Fibroblast of upper back skin (primary cell): ENCODE data around the gene TCERG1L.
"Not testable (repeated sequence)": the region's sequence is repeated elsewhere in the genome, so short reads cannot be mapped to it uniquely, and the experiment has no call there.

Experiments used
- DNase-seq: peaks from one replicate; pipeline ENCODE4 v3.0.0-alpha.2; 2013

The TCERG1L gene

DNA sequence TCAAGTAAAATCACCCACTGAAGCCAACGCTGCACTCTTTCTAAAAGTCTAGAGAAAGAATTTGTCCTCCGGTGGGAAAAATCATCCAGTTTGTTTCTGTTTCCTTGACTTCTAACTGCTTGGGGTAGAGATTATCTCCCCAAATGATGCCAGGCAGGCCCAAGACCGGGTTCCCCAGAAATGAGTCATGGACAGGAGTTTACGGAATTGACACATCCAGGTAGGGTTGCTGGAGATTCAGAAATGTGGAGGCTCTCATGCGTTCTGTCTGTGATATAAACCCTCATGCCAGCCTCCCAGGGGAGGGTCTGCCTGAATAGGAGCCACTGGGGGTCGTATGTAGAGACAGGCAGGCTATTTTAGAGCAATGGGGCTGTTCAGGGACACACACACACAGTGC lies 230.9 kb downstream of the TCERG1L start:
- DNase-seq: no peak

DNA sequence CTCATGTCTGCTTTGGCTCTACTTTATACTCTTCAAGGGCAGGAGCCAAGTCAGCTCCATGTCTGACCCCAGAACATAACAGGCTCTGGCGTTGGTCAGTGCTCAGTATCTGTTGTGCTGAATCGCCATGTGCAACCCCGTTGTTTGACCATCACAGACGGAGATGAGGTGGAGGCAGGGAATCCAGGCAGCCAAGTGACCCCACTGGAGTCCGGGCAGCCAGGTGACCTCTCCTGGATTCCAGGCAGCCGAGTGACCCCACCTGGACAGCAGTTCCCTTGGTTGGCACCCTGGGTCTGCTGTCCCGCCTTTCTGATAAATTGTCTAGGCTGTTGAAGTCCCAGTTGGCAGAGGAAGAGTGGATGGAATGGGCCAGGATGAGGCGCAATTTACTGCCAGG lies 232.2 kb downstream of the TCERG1L start:
- no peak for DNase-seq

DNA sequence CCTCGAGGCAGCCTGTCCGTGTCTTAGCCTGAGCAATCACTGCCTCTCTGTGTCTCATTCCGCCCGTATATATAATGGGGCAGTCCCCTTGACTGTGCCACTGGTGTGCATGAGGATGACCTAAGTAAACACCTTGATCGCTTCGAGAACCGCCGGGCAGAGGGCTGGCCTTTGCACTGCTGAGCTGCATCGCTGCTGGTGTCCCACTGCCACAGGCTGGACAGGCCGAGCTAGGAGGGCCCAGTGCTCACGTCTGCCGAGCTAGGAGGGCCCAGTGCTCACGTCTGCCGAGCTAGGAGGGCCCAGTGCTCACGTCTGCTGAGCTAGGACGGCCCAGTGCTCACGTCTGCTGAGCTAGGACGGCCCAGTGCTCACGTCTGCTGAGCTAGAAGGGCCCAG lies 232.6 kb downstream of the TCERG1L start:
- DNase-seq: not testable (repeated sequence)

DNA sequence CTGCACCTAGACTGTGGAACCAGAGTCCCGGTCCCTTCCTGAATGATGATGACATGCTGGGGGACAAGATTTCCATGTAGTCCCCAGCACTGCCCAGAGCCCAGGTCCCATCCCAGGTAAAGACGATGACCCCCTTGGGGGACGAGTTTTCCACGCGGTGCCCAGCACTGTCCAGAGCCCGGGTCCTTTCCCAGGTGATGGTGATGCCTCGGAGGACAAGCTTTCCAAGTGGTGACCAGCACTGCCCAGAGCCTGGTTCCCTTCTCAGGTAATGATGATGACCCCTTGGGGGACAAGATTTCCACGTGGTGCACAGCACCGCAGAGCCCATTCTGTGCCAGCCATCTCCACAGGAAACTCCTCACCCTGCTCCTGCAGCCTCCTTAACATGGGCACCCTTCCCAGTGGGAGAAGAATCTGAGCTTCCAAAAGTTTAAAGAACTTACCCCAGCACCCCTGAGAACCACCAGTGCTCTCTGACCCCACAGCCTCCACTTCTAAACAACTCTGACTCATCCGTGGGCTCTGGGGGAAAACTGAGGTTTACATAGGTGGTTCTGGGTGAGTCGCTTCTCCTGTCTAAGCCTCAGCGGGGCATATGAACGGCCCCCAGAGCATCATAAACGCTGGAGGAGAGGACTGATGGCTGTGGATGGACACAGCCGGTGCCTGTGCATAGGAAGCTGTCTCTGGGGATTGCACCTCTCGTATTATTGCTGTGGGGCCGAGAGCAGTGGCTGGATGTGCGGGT lies 233.2 kb downstream of the TCERG1L start:
- DNase-seq: no peak

DNA sequence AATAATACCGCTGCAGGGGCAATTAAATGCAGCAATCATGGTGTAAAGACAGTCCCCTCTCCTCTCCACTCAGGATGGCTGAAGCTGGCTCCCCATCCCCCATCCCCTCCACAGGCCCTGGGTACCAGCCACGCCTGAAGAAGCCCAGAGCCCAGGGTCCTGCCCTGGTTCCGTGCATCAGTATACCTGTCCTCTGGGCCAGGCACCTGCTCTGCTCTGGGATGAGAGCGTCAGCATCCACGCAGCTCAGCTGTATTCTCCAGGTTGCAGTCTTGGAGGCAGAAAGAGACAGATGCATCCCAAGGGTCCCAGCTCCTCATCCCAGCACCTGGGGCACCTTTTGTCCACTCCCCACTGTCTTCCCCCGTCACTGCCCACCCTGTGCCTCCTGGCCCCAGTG lies 233.8 kb downstream of the TCERG1L start:
- no peak for DNase-seq

DNA sequence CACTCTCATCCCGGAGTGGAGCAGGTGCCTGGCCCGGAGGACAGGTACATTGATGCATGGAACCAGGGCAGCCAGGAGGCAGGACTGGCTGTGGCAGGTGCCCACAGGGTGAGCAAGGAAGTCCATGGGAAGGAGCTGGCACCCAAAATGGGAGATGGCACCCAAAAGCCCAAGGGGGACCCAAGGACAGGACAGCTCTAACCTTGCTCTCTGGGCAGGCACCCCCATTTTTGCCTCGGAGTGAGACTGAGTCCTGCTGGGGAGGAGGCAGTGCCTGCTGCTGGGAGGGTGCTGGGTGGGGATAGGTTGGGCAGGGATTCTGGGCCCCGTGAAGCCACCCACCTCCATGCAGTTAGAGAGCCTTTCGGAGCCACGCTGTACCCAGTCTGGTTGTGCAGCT lies 234.5 kb downstream of the TCERG1L start:
- no peak for DNase-seq

DNA sequence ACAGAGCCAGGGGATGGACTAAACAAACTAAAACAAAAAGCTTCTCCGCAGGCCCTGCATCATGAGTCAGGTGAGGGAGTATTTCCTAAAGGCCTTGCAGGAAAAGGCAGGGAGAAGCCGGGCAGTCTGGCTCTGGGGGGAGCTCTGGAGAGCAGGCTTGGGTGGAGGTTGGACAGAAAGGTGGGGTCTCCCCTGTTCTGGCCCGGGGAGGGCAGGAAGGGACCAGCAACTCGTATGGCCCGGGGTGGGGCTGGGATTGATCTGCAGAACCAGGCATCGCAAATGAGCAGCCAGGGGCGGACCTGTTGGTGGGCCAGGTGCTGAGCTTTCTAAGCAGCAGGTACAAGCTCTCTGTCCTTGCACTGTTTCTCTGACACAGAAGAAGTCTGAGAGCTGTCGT lies 235.2 kb downstream of the TCERG1L start:
- DNase-seq: no peak

DNA sequence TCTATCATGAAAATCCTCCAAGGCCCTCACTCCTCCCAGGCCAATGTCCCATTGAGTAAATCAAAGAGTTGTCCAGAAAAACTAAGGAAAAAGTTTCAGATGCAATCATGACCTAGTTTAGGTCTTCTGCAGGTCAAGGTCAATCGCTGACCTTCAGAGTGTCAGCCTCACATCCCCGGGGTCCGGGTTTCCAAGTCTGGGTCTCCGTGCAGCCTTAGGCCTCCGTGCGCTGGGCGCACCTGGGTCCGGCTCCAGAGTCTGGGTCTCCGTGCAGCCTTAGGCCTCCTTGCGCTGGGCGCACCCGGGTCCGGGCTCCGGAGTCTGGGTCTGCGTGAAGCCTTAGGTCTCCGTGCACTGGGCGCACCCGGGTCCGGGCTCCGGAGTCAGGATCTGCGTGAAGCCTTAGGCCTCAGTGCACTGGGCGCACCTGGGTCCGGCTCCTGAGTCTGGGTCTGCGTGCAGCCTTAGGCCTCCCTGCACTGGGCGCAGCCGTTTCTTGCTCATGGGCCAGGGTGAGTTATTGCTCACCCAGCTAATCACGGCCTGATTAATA lies 236.2 kb downstream of the TCERG1L start:
- no peak for DNase-seq

DNA sequence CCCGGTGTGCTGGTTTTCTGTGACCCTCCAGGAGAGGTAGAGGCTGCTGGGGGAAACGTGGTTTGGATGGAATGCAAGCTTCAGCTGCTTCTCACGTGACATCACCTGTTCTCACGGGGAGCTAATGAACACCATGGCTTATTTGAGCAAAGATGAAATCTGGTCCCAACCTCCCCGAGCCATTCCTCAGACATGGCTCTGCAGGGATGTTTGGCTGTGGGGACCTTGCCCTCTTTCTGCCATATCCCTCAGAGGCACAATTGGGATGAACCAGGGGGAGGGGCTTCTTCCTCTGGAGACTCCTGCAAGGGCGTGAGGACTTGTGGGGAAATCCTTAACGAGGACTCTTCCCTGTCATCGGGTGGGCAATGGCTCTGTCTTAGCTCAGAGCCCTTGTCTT lies 236.8 kb downstream of the TCERG1L start:
- no peak for DNase-seq

DNA sequence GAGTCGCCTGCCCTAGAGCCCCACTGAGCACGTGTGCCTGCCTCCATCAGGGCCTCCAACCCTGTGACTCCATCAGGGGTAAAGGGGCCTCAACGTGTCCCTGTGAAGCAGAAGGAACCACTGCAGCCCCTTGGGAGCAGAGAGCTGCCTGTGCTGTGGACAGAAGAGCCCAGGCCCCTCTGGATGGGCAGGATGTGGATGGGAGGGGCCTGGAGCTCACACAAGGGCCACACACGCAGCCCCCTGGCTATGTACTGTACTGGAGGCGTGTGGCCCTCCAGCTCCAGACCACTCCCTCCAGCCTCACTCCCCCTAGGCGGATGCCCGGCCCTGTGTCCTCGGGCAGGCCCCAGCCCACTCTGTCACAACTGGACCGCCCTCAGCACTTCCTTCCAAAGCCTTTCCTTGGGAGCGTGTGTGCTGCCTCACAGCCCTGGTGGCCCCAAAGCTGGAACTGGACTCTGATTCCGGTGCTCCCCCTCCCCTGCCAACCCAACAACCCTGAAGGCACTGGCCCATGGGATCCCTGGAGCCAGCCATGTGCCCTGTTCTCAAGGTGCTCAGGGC lies 238.0 kb downstream of the TCERG1L start:
- DNase-seq: no peak

DNA sequence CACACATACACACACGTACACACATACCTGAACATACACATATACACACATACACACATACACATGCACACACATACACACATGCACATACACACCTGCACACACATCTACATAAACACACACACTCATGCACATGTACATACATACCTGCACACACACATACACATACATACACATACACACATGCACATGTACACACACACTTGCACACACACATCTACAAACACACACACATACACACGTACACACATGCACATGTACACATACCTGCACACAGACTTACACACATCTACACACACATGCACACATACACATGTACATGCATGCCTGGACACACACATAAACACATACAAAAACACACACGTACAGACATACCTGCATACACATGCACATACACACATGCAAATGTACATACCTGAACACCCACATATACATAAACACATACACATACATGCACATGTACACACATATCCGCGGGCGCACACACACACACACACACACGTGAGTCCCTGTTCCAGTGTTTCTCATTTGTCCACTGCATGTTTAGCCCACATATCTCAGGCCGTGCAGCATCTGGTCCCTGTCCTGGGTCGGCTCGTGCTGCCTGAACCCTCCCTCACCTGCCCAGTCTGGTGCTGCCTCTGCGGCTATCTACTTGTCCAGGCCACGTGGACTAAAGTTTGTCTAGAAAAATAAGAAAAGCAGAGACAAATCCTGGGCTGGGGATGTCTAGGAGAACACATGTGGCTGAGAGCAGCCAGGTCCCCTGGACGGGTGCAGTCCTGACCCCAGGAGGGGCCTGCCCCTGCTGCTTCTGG lies 238.7 kb downstream of the TCERG1L start:
- DNase-seq: no peak

DNA sequence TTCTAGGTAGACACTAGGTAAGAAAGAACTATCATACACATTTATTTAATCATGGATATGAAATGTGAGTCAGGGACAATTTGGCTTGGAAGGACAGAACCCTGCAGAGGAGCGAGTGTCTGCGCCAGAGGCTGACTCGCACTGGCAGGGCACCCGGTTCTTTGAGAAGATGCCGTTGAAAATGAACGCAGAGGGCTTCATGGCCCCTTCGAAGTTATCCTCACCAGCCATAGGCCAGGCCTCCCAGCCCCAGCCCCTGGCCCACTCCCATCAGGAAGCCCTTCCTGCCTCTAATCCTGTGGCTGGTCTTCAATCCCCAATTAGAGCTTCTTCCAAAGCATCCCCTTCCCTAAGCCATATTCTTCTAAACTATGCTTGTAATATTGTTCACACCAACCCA lies 239.8 kb downstream of the TCERG1L start:
- no peak for DNase-seq

DNA sequence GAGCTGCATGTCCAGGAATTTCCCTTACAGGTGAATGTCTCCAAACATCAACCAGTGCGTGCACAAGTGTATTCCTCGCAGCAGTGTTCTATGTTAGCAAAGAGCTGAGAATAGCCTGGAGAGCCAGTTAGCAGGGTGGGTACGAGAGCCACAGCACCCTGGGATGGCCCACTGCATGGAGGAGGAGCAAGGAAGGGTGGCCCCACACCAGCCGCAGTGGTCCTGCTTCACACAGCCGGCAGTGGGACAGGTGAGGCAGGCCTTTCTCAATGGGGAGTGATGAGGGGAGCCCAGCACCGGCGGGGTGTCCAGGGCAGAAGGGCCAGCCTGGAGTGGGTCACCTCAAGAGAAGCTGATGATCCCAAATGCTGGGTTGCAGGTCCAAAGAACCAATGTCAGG lies 240.7 kb downstream of the TCERG1L start:
- DNase-seq: no peak

DNA sequence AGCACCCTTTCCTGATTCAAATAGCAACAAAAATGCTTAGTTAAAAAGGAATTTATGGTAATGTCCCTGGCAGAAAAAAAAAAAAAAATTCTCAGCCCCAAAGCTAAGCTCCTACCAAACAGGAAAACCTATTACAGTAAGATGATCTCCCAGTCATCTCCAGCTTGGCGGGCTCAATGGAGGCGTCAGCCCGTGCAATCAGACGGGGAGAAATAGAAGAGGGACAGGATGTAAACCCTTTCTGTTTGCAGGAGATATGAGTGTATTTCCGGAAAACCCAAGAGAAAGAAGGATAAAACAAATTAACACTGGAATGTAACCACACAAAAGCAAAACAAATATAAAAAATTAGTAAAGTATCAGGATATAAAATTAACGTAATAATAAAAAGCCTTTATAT lies 242.8 kb downstream of the TCERG1L start:
- no peak for DNase-seq

DNA sequence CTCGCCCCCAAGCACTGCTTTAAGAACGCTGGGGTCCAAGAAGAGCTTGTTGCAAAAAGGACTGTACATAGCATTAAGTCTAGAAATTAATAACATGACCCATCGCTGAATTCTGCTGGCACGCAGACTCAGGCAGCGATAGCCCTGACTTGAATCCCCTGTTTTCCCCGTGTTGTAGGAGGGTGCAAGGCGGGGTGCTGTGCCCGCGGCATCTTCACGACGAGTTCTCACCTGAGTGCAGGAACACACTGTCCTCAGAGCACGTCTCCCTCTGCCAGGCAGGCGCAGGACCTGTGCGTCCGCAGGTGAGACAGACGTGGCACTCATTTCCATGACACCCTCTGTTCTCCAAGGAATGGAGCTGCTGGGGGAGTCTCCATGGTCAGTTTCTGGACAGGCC lies 243.2 kb downstream of the TCERG1L start:
- DNase-seq: no peak

DNA sequence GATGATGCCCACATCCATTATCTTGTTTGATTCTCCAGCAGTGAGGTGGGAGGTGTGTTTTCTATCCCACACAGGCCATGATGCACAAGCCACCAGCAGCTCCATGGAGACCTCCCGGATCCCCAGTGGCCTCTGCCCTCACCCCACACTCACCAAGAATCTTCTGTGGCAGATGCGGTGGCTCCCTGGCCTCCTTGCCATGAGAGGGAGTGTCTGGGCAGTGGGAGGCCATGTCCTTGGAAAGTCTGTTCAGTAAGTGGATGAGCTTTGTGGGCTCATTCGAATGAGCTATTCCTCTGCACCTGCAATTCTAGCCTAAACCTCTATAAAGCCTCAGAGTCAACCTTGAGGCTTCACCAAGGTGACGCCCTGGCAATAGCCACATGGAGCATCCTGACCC lies 243.8 kb downstream of the TCERG1L start:
- no peak for DNase-seq

DNA sequence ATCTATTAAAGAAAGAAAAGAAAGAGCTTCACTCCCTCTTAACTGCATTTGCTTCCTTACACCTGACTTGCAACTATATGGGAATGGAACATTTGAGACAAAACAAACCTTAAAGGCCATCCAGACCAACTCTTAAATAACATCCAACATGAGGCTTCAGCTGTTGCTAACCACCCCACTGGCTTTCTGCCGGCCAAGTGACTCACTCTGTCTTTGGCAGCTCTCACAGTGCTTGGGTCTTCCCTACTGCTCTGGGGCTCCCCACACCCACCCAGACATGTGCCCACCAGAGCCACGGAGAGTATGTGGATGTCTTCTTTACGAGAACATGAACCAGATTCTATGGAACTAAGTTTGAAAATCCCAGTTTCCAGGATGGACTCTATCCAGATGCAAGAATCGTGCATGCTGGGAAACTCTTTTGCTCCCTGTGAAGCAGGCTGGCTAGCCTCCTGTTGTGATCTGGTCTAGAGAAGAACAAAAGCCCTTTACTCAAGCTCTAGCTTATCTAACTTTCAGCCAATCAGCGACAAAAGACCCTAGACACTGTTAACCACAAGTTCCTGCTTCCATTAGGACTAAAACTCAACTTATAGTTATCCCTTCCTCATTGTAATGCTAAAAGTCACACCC lies 245.7 kb downstream of the TCERG1L start:
- DNase-seq: no peak

DNA sequence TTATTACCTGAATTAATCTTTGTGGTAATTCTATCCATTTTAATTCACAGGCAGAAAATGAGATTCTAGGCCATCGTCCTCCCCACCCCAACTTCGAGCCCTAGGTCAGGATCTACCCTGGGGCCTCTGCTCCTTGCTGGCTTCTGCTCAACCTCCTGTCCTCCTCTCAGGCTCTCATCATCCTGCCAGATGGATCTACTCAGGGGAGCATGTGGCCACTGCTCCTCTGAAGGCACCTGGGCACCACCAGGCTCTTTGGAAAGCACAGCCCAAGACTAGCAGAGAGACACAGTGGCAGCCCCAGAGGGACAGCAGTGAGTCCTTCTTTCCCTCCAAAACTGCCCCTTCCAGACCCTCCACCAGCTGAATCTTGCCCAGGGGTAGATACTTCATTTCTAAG lies 248.2 kb downstream of the TCERG1L start:
- DNase-seq: no peak

DNA sequence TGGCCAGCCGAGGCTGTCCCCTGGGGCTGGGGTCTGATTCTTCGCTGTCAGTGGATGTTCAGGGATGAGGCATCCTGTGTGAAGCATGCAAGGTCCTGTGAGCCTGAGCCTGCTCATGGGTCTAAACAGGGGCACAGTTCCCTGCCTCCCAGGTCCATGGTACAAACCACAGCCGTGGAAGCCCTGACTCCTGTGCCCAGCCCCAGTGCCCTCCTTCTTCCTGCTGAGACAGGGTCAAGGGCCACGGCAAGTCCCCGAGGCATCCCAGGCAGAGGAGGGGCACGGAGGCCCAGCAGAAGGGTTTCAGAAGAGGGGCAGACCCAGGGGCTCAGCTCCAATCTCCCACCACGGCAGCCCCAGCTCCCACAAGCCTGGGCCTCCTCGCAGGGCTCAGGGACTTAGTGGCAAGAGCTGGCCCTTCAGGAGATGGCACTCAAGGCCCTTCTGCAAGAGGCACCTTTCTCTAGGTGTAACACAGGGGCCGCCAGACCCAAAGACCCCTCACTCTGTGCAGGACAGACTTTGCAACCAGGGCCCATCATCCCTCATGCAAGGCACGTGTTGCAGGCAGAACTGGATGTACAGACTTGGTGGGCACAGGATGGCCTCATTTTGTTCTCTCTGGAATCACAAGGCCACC lies 248.8 kb downstream of the TCERG1L start:
- DNase-seq: no peak

DNA sequence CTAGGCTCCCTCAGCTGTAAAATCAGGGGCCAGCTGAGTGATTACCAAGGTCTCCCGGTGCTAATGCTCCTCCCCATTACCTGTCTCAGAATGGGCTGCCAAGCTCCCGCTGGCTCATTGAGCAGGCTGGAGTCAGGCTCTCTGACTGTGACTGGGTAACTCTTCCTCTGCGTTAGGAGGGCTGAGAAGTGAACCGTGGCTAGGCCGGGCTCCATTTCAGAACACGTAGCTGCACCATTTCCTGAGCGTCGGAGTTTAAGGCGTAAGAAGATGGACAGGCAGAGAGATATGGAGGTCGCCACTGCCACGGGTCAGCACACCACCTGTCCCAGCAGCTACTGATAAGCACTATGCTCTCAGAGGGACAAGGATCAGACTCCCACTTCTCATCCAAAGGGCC lies 250.3 kb downstream of the TCERG1L start:
- no peak for DNase-seq

DNA sequence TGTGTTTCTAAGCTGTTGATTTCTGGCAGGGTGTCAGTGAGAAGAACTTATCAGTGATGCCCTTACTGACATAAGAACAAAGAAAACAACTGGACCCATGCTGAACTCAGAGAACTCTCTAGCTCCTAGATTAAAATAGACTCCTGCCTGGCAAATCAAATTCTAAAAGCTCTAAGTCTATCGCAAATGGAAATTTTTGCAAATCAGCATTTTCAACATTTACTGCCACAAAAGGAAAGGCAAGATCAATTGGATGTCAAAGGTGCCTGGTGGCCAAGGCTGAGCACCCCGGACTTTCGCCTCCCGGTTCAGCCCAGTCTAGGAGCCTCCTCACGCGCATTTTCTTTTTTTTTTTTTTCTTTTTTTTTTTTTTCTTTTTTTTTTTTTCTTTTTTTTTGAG lies 251.6 kb downstream of the TCERG1L start:
- DNase-seq: no peak

DNA sequence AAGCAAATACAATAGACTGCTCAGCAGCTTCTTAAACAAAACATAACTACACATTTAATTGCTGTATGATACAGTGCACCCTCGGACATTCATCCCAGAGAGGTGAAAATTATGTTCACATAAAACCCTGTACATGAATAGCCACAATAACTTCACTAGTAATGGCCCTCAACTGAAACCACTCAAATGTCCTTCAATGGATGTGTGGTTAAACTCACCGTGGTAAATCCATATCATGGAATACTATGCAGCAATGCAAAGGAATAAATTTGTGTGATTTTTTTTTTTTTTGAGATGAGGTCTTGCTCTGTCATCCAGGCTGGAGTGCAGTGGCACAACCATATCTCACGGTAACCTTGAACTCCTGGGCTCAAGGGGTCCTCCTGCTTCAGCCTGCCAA lies 252.7 kb downstream of the TCERG1L start:
- no peak for DNase-seq

DNA sequence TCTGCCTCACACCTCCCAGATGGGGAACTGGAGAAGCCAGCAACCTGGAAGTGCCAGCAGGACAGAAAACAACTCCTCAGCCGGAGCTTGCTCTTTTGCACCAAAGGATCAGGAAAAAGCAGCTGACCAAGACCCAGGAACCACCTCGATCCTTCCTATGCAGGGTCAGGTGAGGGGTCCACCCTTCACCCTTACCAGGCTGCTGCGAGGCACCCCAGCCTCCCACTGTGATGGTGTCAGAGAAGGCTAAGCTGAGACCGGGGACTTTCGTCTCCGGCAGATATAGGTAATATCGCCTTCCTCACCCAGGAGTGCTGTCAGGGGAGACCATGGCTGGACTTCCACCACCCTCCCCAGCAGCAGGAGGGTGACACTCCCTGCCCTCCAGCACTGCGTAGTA lies 254.7 kb downstream of the TCERG1L start:
- DNase-seq: no peak
